Measurements from ENCODE around the gene AMZ2.

Gene AMZ2

DNA sequence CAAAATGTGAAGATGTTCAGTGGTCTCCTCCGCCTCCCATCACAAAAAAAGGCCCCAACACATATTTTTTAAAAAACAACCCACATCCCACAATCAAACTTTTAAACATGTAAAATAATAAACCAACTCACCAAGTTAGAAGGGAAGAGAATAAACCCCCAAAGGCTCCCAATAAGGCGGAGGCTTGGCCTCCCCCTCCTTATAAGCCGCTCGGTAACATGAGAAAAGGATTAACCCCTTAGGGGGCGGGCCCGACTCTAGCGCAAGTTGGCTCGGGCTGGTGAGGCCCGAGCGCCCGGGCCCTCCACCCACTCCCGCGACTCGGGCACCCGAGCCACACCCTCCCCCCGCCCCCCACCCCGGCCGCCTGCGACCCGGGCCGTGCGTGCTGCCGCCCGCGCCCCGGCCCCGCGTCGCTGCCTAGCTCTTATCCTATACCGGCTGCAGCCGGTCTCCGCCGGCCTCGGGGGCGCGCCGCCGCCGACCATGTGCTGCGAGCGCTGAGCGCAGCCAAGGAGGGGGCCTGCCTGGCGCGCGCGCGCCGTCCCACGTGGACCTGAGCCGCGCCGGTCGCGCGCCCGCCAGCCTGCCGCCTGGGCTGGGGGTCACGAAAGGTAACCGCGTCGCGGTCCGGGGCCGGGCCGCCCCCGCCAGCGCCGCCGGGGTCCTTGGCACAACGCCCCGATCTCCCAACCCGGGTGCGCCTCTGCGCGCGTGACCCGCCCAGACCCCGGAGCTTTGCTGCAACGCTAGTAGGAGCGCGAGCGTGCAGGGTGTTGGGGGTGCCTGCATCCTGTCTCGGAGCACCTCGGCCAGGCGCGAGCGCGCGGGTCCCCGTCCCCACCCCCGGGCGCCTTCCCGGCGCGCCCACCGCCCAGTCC is 43.4 kb downstream of the AMZ2 start, which contains the start of the genes ARSG and SLC16A6:
TSS of gene ARSG (plus strand) at position 541 of the 881 bp plus-strand sequence. CDS start 15,999 bp downstream, outside the sequence.
TSS of gene SLC16A6 (minus strand) at position 173 of the 881 bp plus-strand sequence. CDS start 12,807 bp downstream, outside the sequence.
- DNase-seq: peak in 42 of 56 donors; percentile 4 to 82 (median 48)

DNA sequence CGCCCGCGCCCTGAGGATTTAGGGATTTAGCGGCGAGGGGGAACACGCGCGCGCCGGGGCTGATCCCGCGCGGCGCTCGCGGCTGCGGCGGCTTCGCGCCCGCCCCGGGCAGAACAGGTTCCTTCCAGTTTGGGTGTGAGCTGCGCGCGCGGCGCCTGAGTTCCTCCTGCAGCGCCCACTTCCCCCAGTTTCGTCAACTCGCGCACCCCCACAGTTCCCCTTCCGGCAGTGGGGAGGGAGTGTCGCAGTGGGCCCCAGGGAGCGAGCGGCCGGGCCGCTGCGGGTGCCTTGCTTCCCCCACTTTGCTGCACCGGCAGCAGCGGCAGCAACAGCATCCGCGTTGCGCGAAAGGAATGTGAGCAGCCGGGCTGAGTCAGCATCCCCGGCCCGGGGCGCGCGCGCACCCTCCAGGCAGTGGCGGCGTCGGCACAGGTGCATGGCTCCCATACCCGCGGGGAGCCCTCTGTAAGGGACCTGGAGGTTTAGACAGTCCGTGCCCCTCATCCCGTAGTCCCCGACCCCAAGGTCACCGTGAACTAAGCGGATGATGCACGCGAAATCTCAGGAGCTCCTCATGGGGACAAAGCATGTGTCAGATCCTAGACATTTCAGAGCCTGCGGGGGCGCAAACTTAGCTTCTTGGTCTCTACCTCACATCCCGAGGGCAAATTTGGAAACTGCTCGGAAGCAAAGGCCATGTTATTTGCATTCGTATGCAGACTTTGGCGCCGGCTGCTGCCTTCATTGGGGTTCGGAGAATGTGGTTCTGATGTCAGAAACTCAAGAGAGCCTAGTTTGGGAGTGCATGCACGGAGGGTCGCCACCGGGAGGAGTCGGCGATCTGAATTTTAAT is 44.2 kb downstream of the AMZ2 start:
- peak in 45 of 56 donors; percentile 14 to 80 (median 43) for DNase-seq

DNA sequence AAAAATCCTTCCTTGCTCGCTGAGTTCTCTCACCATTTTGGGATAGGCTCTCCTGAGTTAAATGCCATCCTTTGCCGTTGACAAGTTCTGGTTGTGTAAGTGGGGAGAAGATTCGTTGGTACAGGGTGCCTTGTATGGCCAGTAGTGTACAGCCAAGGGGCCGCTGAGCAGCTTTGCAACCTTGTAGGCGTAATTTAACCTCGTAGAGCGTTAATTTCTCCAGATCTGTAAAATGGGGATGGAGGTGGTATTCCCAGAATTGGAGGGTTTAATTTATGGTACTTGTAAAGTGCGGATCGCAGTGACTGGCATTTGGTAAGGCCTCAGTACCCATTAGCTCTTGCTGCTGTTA is 44.8 kb downstream of the AMZ2 start:
- DNase-seq: peak in 1 of 56 donors; percentile 23

DNA sequence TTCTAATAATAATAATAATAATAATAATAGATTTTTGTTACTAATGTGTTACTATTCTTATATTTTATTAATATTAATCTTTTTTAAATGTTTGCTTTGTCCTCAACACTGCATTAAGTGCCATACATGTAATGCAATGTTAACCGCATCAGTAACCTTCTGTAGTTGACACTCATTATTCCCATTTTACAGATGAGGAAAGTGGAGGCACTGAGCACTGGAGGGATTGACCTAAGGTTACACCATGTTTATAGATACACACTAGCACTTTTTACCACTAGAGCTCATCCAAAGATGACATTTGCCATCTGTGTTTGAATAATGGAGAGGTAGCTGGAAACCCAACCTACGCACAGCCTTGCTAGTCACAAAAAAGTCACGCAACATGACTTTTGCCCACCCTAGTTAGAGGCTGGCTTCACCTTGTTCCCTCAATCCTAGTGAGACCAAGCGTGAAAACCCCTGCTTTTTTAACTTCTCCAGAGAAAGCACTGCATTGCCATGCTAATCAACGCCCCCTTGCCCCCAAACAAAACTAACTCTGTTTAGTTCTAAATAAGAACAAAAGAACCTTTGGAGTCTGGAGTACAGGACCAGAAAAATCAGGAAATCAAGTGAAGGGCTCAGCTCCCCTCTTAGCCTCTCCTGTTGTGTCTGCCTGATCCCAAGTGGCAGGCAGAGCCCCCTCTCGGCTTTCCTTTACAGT is 45.8 kb downstream of the AMZ2 start:
- DNase-seq: no peak

DNA sequence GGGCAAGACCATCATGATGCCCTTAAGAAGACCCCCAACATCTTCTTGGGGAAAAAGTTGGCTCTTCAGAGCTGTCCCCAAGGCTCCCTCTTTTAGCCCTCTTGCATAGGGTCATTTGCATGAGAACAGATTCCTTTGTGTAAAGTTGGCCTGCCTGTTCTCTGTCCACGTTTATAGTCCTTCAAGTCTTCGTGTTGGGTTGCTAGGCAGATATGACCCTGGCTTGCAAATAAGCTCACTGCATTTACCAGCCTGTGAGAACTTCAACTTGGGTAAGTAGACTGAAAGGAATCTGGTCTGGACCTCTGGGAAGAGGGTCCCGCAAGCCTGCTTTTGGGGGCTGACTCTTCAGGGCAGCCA is 46.3 kb downstream of the AMZ2 start:
- no peak for DNase-seq

DNA sequence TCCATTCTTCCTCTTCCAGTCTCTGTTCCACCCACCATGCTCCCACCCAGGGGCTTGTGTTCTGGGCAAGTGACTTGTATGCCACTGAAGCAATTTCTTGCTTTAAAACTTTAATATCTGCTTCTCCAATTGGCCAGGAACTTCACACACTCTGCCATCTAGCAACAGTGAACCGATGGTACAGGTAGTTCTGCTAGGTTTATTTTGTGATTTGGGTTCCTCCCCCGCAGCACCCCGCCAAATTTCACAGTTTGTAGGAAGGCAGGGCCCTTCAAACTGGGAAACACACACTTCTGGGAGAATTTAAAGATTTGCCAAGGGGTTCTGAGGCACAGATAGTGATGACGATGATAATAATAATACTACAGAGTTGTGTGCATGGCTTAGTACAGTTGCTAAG is 46.8 kb downstream of the AMZ2 start:
- no peak for DNase-seq

DNA sequence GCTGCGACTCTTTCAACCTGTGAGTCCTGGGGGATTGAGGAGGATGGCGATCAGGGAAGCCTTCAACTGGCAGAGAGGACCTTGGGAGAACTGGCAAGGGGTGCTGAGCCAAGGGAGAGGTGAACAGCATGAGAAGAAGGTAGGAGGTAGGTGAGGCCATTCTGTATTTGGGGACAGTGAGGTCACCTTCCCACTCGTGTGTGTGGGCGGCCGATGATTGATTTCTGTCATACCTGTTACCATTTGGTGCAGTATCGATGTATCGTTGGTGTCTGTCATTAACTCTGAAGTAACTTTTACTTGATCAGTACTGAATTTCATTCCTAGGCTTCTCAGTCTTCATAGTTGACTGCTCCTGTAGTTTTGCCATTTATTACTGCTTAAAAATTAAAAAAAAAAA is 47.2 kb downstream of the AMZ2 start:
- no peak for DNase-seq

DNA sequence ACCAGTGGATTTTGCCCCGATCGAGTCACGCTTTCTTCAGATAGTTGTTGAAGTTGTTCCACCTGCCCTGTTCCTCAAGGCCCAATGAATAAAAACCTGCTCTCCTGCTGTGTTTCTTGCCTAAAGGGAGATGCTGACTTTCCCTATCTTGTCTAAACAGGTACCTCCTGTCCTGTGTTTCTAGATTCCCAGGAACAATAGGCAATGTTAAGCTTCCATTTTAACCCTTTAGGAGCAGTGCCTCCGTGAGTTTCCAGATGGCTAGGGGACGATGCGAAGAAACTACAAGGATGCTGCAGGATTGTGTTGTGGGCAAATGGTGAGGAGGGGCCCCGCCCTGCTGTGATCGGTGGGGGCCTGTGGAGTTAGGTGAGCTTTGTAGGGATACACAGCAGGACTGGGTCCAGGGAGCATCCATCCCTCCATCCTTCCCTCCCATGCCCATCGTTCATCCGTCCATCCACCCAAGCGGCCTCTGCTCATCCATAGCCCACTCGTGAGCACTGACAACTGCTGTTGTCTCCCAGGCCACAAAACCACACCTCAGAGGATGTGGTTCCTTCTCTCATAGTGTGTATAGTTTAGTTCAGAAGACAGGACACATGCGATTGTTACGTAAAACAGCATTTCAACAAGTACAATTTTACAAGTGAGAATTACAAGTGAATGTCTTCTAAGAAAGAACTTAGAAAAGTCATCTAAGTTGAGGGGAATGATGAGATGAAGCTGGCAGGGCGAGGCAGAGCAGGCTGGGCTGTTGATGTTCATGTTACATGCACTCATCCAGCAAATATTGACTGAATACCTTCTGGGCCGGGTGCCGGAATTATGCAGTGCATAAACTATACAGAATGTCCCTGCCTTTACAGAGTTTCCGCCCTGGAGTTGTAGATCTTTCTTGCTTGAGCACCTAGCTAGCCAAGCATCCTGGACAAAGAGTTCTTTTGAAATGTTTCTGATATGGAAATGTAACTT is 48.7 kb downstream of the AMZ2 start:
- no peak for DNase-seq

DNA sequence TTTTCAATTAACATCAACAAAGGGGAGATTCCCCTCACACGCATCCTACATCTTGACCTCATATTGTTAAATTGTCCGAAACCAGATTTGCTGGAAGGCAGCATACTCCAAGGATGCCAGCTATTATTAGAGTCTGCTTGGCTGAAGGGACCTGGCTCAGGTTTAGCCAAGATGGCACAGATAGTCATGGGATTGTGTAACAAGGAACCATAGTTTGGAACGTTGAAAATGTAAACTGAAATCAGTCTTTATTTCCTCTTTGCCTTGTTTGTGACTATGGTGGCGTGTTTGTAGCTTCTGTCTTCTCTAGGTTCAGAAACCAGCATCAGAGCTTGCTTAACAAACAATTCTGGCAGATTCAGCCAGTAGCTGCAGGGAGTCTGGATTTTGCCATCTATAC is 49.4 kb downstream of the AMZ2 start:
- no peak for DNase-seq

DNA sequence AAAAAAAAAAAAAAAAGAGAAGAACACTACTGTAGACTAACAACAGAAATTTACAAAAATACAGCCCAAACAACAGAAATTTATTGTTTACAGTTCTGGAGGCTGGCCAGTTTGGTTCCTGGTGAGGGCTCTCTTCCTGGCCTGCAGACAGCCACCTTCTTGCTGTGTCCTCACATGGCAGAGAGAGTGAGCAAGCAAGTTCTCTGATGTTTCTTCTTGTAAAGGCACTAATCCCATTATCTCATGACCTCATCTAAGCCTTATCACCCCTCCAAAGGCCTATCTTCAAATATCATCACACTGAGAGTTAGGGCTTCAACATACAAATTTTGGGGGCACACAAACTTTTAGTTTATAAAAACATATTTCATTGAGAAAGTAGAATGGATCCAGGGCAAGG is 50.8 kb downstream of the AMZ2 start:
- DNase-seq: no peak

DNA sequence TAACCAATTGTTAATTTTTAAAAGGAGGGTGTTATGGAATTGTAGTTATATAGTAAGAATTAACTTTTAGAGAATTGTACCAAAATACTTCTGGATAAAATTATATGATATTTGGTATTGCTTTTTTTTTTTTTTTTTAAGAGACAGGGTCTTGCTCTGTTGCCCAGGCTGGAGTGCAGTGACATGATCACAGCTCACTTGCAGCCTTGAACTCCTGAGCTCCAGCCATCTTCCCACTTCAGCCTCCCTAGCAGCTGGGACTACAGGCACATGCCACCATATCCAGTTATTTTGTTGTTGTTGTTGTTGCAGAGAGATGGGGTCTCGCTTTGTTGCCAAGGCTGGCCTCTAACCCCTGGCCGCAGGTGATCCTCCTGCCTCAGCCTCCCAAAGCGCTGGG is 52.0 kb downstream of the AMZ2 start:
- DNase-seq: no peak

DNA sequence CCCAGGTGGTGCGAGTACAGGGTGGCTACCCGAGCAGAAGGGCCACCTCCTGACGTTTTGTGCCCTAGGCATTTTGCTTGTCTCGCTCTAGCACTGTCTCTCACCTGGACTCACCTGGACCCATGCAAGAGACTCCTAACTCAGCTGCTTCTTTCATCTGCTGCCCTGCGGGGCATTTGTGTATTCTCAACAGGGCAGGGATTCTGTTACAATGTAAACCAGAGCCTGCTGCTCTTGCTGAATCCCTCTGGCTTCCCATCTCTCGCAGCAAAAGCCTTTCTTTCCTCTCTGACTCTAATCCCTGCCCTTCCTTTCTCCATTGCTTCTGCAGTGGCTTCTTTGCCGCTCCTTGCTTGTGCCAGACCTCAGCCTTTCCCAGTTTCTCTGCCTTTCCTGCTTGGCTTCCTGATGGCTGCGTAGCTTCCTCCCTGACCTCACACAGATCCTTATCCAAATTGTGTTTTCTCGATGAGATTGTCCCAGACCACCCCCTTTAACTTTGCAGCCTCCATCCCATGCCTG is 53.7 kb downstream of the AMZ2 start:
- no peak for DNase-seq

DNA sequence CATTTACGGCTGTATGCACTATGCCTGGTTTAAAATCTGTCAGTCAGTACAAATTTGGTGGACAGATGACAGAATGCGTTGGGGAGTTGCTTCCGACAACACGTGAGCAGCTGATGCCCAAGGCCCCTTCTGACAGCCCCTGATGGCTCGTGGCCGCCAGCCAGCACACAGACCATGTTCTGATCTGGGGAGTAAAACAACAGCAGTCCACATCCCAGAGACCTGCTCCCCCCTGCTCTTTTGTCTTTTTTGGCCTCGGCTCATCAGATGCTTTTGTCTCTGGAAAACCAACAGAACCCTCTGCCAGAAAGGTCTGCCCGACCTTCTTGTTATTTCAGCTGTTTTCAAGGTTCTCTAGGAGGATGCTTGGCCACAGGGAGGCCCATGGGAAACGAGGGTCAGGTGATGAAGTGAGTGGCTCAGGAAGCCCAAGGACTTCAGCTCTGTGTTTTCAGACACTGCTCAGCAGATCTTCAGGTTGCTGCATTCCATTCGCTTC is 54.3 kb downstream of the AMZ2 start:
- no peak for DNase-seq

DNA sequence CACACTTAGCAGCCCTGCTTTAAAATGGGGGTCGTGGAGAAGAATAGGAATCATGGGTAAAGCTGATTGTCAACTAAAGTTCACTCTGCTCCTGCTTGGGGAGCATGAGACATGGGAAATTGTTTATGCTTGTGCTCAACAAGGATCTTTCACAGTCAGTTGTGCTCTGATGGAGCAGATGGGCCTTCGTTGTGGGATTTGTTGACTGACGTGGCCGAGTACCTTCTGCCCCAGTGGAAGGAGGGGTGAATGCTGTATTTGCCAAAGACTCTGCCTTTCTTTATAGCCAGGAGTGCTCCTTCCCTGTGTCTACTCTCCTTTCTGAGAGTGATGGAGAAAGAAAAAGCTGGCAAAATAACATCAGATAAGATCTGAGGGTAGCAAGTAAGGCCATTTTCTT is 54.8 kb downstream of the AMZ2 start:
- no peak for DNase-seq

DNA sequence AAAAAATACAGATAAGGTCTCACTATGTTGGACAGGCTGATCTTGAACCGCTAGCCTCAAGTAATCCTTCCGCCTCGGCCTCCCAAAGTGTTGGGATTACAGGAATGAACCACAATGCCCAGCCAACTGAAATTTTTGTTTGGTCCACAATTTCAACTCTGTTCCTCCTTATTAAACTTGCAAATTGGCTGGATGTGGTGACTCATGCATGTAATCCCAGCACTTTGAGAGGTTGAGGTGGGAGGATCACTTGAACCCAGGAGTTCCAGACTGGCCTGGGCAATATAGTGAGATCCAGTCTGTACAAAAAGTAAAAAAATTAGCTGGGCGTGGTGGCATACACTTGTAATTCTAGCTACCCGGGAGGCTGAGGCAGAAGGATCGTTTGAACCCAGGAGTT is 56.9 kb downstream of the AMZ2 start:
- DNase-seq: no peak

DNA sequence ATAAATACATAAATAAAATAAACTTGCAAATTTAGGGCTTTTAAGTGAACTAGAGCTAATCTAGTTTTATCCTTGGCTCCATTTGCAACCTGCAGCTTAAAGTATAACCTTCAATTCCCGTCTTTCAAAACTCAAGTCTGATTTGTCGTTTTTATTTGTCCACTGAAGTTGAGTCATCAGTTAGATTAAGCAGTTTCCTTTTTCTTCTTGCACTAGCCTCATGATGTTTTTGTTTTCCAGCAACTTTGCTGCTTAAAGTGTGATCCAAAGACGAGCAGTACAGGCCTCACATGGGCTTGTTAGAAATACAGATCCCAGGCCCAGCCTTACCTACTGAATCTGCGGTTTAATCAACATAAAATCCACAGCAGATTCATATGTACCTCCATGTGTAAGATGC is 57.3 kb downstream of the AMZ2 start:
- no peak for DNase-seq
